HG02884 (cell line): Measurements from ENCODE around the gene OVOL1.
"Not testable (repeated sequence)": the region's sequence is repeated elsewhere in the genome, so short reads cannot be mapped to it uniquely, and the experiment has no call there.

Experiments used
- ATAC-seq: cut with Tn5 transposase; IDR thresholded peaks from one replicate; pipeline ENCODE4 v1.9.1; 2021; ENCODE audit warnings: mild to moderate bottlenecking, moderate library complexity; ENCODE audit not compliant: unreplicated experiment

The OVOL1 gene

DNA sequence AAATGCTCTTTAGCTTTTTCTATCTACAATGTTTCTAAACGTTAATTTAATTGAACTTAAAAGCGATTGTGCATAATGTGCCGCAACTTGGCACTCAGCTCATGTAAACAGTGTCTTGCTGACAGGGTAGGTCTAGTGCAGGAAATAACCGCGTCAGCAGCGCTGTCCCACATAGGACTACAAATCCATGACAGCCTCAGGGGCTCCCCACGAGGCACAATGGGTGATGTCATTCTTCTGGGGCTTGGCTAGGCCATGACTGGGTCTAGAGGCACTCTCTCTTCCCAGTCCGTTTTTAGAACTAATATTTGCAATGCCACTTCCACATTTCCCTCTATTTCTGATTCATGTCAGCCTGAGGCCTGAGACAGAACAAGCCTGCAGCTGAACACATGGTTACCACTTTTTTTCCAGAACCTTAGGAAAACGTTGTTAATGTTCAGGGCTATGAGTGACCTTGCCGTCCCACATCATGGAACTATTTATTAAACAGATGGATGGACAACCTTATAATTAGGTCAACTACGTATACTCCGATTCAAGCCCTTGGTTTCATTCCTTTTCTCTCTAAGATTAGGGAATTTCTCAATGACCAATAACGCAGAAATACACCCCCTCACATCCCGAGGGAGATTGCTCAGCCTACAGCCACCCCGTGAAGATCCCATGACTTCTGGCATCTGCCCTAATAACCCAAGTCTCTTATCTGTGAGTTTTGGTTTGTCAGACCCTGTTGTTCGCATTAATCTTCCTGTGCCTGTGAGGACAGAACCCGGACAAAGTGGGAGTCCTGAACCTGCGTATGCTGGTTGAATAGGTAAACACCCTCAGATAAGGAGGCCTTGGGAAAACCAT is 27.5 kb downstream of the OVOL1 start:
- no peak for ATAC-seq

DNA sequence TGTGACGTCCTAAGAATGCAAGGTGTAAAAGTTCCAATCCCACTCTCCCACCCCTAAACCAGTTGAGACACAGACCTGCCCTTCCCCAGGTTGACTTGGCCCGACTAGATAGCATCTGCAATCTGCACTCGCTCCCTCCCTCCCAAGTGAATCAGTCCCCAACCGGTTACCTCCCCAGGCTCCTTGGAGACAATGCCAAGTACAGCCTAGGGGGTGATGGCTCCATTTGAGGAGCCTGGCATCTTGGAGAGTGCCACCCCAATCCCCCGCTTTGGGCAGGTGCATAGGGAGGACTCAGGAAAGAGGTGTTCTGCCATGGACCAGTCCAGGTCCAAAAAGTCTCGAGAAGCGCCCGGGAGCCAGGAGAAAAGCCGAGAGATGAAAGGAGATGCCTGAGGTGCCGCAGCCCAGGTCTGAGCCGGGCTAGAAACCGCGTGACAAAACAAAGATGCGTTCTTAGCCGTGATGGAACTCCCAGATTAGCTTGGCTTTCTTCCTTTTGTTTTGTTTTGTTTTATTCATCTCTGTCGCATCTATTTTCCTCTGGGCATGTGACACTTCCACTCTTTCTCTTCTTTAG is 28.2 kb downstream of the OVOL1 start:
- ATAC-seq = no peak

DNA sequence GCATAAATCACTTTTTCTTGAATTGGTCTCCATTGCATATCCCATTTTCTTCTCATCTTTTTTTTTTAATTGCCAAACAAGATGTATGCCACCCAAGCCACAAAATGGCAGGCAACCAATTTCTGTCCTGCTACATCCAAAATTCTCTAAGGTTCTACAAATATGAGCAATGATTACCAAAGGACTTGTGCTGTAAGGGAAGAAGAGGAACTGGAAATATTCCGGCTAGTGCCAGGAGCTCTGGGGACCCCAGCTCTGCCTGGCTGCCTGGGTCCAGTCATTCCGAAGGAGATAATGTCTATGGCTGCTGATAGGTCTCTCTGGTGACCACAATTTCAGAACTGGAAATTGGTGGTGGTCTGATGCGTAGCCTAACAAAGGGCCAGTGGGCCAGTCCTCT is 29.8 kb downstream of the OVOL1 start:
- no peak for ATAC-seq

DNA sequence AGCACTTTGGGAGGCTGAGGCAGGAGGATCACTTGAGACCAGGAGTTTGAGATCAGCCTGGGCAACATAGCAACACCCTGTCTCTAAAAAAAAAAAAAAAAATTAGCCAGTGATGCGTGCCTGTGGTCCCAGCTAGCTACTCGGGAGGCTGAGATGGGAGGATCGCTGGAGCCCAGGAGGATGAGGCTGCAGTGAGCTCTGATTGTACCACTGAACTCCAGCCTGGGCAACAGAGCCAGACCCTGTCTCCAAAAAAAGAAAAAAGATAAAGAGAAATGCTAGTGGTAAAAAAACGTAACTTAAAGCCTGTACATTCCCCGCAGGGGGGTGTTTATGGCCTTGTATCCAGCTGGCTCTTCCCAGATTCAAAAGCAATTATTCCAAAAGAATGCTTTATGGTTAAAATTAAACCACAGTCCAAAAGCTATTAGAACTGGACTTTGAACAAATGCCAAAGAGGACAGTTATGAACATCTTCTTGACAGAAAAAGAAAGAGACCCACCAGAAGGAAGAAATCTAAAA is 30.5 kb downstream of the OVOL1 start:
- ATAC-seq = no peak

DNA sequence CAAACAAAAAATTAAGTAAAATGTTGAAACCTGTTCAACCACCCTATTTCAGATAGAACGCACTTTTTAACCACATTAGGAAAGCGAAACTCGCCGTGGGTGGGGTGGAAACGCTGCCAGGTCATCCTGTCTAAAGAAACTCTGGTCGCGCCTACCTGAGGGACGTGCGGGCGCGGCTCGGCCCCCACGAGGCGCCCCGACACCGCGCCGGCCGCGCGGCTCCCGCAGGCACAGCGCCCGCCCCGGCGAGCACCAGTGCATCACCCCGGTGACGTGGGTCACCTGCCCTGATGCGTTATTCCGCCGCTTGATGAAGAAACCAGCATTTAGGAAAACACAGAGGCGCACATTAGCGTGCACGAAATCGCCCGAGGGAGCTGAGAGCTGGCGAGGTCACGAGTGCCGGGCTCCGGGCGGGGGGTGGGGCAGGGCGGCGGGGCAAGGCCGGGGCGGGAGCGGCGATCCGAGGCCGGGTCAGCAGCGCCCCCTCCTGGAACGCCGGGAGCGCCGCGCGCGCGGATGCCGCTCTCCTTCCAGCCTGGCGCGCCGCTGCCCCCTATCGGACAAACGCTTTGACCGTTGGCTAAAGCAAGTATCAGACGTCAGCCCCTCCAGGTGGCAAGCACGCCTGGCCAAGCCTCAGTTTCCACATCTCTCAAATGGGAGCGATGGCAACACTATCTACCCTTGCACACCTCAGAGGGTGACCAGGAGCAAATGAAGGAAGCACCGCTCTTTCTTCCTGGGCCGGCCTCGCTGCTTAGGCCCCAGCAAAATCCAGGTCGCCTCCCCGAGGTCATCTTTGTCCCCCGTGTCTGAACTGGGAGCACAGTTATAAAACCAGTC is 31.2 kb downstream of the OVOL1 start:
- peak; percentile 55 for ATAC-seq

DNA sequence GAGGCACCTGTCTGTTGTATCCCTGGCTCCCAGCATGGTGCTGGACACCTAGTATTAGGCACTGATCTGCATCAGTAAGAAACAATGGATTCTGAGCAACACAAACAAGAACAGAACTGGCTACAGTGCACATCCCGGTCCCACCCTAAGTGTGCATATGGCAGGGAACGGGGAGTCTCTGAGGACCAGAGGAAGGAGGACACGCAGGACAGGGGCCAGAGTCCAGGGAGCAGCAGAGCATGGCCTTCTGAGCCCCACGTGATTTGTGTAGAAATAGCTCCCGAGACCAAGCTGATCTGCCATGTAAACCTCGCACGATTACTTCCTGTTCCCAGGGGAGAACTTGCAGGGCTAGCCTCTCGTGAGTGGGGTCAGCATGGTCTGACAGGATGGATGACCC is 34.2 kb downstream of the OVOL1 start:
- ATAC-seq = no peak

DNA sequence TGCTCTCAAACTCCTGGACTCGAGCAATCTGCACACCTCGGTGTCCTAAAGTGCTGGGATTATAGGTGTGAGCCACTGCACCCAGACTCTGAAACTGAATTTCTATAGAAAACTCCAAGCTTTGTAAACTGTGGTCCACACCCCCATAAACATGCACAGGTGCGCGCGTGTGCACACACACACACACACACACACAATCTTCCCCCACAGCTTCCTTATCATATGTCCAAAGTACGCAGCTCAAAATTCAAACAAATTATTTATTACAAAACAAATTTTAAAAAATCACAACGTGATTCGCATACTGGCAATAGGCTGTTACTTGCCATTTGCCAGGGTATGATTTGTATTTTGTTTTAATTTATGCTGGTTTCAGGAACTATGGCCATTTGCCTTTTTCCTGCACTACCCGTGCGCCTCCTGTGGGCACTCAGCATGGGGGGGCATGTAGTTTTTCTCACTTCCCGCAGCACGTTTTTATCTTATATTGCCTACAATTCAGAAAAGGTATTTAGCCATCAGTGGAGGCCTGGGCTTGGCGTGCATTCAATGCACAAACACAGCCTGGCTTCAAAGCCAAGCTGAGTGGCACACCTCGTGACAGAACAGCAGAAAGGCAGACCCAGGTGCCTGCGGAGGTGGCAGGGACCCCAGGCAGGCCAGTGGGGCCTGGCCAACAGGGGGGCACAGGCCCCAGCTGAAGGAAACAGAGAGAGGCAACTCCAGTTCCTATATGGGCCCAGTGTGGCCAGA is 36.1 kb downstream of the OVOL1 start:
- no peak for ATAC-seq

DNA sequence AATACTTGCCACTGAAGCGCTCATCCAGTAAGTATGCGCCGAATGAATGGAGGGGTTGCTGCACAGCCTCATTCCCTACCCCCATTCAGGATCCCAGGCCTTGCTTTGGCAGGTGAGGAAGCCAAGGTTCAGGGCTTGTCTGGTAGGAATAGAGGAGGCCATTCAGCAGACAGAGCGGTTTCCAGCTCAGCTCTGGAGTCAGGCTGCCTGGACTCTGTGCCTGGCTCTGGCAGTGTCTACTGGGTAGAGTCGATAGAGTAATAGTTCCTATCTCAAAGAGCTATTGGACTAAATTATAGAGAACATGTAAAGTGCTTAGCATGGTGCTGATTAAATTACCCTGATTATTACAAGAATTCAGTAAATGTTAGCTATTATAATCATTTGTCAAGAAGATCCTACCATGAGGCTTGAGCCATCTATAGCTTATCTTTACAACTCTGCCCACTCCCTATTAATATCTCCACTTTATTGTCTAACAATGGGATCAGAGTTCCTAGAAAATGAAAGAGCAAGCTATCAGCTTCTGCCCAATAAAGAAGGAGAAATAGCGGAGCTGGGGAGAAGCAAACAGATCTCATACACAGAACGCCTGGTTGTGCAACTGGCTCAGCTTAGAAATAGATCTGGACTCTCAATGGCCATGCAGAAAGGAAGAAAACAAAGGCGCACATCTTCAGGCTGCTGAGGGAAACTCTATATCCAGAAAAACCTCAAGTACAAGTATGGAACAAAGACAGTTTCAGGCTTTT is 40.3 kb downstream of the OVOL1 start:
- ATAC-seq = no peak

DNA sequence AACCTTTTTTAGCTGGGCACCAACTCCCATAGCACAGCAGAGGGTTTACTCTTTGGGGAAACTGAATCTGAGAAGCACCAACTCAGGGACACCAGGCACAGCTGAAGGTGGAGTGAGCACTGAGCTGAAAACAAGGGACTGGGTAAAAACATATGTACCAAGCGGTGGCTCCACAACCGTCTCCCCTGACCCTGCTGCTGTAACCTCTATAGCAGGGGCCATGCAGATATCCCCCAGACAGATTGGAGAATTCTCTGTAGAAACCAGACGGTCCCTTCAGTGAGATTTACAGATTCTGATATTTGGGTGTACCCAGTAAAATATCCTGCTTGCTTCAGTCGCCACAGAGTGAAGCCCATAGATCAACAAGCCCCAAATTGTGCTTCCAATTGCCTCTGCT is 42.6 kb downstream of the OVOL1 start:
- no peak for ATAC-seq

DNA sequence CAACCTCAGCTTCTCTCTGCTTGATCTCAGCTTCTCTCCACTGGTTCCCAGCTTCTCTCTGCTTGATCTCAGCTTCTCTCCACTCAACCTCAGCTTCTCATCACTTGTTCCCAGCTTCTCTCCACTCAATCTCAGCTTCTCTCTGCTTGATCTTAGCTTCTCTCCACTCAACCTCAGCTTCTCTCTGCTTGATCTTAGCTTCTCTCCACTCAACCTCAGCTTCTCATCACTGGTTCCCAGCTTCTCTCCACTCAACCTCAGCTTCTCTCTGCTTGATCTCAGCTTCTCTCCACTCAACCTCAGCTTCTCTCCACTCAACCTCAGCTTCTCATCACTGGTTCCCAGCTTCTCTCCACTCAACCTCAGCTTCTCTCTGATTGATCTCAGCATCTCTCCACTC is 45.4 kb downstream of the OVOL1 start:
- not testable (repeated sequence) for ATAC-seq

DNA sequence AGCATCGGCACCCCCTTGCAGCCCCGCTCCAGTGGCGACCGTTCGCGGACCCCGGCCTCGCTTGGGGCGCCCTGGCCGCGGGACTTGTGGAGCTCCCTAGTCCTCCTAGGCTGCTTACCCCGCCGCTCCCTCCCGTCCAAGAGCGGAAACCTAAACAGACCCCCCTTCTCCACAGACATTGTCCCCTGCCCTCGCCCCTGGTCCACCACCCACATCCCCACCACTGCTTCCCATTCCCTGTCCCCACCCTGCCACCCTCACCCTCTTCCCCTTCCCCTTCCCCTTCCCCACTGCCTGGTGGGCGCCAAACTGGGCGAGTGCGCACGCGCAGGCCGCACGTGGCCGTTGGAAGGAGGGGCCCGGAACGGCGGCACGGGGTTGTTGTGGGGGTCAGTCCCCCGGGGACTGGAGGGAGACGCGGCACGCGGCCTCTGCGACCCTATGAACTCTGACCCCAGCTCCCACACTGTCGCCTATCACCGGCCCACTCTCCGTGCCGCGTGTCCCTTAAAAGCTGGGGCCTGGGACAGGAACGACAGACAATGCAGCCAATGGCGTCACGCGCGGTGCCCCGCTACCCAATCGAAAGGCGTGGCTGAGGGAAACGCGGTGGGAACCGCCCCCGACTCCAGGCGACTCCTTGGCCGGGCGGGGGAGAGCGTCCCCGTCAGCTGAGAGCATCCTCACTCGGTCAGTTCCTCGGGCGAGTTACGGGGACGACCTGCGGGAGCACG is 46.6 kb downstream of the OVOL1 start, which contains the start of gene SNX32:
TSS of gene SNX32 (plus strand) at position 667 of the 734 bp plus-strand sequence. CDS start 103 bp downstream, outside the sequence.
- ATAC-seq = peak; percentile 69

DNA sequence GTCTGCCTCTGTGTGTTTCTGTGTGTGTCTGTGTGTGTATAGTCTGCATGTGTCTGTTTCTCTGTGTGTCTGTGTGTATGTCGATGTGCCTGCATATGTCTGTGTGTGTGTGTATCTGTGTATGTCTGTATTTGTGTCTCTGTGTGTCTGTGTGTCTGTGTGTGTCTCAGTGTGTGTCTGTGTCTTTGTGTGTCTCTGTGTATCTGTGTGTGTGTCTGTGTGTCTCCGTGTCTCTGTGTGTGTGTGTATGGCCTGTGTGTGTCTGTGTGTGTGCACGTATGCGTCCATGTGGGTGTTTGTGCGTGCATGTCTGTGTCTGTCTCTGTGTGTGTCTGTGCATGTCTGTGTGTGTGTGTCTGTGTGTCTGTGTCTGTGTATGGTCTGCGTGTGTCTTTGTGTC is 47.3 kb downstream of the OVOL1 start:
- no peak for ATAC-seq

DNA sequence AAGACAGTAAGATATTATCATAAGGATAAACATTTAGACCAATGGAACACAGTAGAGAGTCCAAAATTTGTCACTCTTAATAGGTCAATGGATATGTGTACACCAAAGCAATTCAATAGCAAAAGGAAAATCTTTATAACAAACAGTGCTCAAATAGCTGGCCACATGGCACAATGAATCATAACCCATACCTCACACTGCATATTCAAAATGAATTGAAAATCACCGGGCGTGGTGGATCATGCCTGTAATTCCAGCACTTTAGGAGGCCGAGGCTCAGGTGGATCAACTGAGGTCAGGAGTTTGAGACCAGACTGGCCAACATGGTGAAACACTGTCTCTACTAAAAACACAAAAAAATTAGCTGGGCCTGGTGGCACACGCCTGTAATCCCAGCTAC is 55.3 kb downstream of the OVOL1 start:
- ATAC-seq = no peak

DNA sequence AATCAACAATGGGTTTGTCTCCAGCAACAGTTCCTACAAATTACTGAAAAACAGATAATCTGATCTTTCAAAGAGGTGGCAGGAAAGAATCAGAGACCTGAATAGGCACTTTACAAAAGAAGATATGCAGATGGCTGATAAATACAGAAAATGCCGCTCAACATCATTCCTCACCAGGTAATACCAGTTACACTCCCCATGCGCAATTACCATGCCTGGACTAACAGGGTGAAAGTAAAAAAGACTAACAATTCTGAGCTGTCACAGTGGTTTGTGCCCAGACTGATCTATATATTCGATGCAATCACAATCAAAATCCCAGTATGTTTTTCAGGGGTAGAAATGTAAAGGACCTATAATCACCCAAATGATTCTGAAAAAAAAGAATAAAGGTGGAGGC is 56.9 kb downstream of the OVOL1 start:
- ATAC-seq = no peak

DNA sequence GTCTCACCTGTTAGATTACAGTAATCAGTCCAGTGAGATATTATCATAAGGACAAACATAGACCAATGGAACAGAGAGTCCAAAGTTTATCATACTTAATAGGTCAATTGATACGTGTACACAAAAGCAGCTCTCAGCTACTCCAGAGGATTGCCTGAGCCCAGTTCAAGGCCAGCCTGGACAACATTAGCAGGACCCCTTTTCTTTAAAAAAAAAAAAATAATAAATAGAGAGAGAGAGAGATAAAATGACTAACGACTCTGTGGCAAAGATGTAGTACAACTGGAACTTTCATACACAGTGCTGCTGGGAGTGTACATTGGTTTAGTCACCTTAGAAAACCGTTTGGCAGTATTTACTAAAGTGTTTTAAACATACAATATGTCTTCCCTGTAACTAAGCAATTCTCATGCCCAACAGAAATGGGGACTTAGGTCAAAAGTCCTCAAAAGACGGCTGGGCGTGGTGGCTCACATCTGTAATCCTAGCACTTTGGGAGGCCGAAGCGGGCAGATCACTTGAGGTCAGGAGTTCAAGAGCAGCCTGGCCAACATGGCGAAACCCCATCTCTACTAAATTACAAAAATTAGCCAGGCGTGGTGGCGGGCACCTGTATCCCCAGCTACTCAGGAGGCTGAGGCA is 57.5 kb downstream of the OVOL1 start:
- no peak for ATAC-seq
